ENCODE measurements around the gene SPNS1.

SPNS1 gene

GRCh38 chr16:29007730-29008593 is 33.4 kb downstream of the SPNS1 start:
- no peak overlapping the region for H3K4me3 ChIP-seq (replicated peaks; ENCODE audit: low read depth, low read length)
- no peaks in the 10 kb centered on the region for H3K36me3 ChIP-seq (ENCODE audit: control insufficient read depth, insufficient read depth, low read length)
- no peaks in the 10 kb centered on the region for H3K27me3 ChIP-seq (replicated peaks; ENCODE audit: control insufficient read depth, insufficient read depth, low read length)
- TF ChIP-seq CTCF (IDR thresholded peaks at IDR 0.05; ENCODE audit: insufficient read depth, low read length, poor library complexity, severe bottlenecking): no peak
- no peak for DNase-seq (ENCODE audit: extremely low read depth, insufficient read length)

- DNase-seq (ENCODE audit: extremely low read depth, insufficient read length): no peak
Measured at GRCh38 chr16:29009050-29009837, 34.7 kb downstream of the SPNS1 start.

GRCh38 chr16:29009838-29010166 is 35.2 kb downstream of the SPNS1 start:
- Histone ChIP-seq H3K4me3 (replicated peaks; ENCODE audit: low read depth, low read length) (no peak overlapping the region), H3K27me3 (replicated peaks; ENCODE audit: control insufficient read depth, insufficient read depth, low read length) (no peaks in the 10 kb centered on the region), H3K36me3 (ENCODE audit: control insufficient read depth, insufficient read depth, low read length) (no peaks in the 10 kb centered on the region)
- TF ChIP-seq CTCF (IDR thresholded peaks at IDR 0.05; ENCODE audit: insufficient read depth, low read length, poor library complexity, severe bottlenecking): no peak
- no peak for DNase-seq (ENCODE audit: extremely low read depth, insufficient read length)

More at GRCh38 chr16:29009050-29009837, 34.7 kb downstream of the SPNS1 start:
- Histone ChIP-seq H3K36me3 (ENCODE audit: control insufficient read depth, insufficient read depth, low read length) (no peaks in the 10 kb centered on the region), H3K27me3 (replicated peaks; ENCODE audit: control insufficient read depth, insufficient read depth, low read length) (no peaks in the 10 kb centered on the region), H3K4me3 (replicated peaks; ENCODE audit: low read depth, low read length) (no peak overlapping the region)
- TF ChIP-seq CTCF (IDR thresholded peaks at IDR 0.05; ENCODE audit: insufficient read depth, low read length, poor library complexity, severe bottlenecking): no peak

GRCh38 chr16:29011112-29011511 is 36.5 kb downstream of the SPNS1 start:
- Histone ChIP-seq H3K4me3 (replicated peaks; ENCODE audit: low read depth, low read length) (no peak overlapping the region), H3K27me3 (replicated peaks; ENCODE audit: control insufficient read depth, insufficient read depth, low read length) (no peaks in the 10 kb centered on the region), H3K36me3 (ENCODE audit: control insufficient read depth, insufficient read depth, low read length) (no peaks in the 10 kb centered on the region)
- no peak for DNase-seq (ENCODE audit: extremely low read depth, insufficient read length)
- TF ChIP-seq CTCF (IDR thresholded peaks at IDR 0.05; ENCODE audit: insufficient read depth, low read length, poor library complexity, severe bottlenecking): peak; percentile 7

GRCh38 chr16:29011851-29012250 is 37.3 kb downstream of the SPNS1 start:
- no peaks in the 10 kb centered on the region for H3K36me3 ChIP-seq (ENCODE audit: control insufficient read depth, insufficient read depth, low read length)
- no peak for TF ChIP-seq CTCF (IDR thresholded peaks at IDR 0.05; ENCODE audit: insufficient read depth, low read length, poor library complexity, severe bottlenecking)
- no peak overlapping the region for H3K4me3 ChIP-seq (replicated peaks; ENCODE audit: low read depth, low read length)
- H3K27me3 ChIP-seq (replicated peaks; ENCODE audit: control insufficient read depth, insufficient read depth, low read length): no peaks in the 10 kb centered on the region
- no peak for DNase-seq (ENCODE audit: extremely low read depth, insufficient read length)
